ENCODE measurements around the gene NPC2. TPM values are rescaled to one million over a fixed set of nuclear protein-coding genes. Genes with fewer than 3 reads are reported as not detected.

Gene NPC2
- total and polyA plus RNA-seq, 2 donors (not counting 3 experiments of a cell fraction or from before 2014, with no cell fraction given): 203 to 406 TPM

DNA sequence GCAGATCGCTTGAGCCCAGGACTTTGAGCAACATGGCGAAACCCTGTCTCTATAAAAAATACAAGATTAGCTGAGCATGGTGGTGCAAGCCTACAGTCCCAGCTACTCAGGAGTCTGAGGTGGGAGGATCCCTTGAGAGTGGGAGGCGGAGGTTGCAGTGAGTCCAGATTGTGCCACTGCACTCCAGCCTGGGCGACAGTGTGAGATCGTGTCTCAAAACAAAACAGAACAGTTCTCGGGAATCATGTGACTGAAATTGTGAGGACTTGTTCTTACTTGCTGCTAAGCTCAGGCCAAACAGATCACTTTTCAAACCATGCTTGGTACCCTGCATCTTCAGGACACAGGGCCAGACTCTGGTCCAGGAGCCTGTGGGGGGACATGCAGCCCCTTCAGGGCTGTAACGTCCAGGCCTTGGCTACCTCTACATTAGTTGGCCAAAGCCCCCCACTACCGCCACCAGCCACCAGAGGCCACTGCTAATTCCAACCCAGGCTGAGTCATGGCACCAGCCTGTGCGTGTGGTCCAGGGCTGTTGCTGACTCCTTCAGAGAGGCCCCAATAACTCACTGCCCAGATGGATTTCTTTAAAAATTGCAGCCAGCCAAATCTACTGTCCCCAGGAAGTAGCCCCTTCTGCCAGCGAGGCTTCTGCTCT is 33.7 kb downstream of the NPC2 start:
- Histone ChIP-seq H4K20me1 (replicated peaks; ENCODE audit: control insufficient read depth, extremely low read depth, insufficient read depth, low read length) (no peaks in the 10 kb centered on the region), H3K4me2 (ENCODE audit: insufficient read depth, low read length) (no peak overlapping the region), H3K9me1 (replicated peaks; ENCODE audit: control insufficient read depth, extremely low read depth, insufficient read depth, low read length) (no peaks in the 10 kb centered on the region), H3K27me3 (ENCODE audit: control insufficient read depth in 2 of 2, insufficient read depth in 2 of 2, low read length in 2 of 2) (no peaks in the 10 kb centered on the region), H3K9me3 (replicated peaks; ENCODE audit: control insufficient read depth, insufficient read depth, low read length) (no peaks in the 10 kb centered on the region), H3K4me3 (replicated peaks in 1 of 3; ENCODE audit: insufficient read depth in 1 of 3, low read depth in 1 of 3, low read length in 3 of 3) (no peak overlapping the region), H3K4me1 (ENCODE audit: control insufficient read depth, extremely low read depth, insufficient read depth, low read length) (peaks cover 8% of the 10 kb centered on the region), H2AFZ (ENCODE audit: low read depth, low read length) (no peak overlapping the region), H3K79me2 (ENCODE audit: control insufficient read depth, insufficient read depth, low read length) (no peaks in the 10 kb centered on the region), H3K36me3 (ENCODE audit: control insufficient read depth in 2 of 2, extremely low read depth in 1 of 2, insufficient read depth in 2 of 2, low read length in 2 of 2) (no peaks in the 10 kb centered on the region), H3K9ac (replicated peaks; ENCODE audit: extremely low read depth, insufficient read depth, low read length) (no peak overlapping the region), H3K27ac (ENCODE audit: insufficient read depth, low read depth, low read length) (no peak overlapping the region)
- POLR2A ChIA-PET: no interaction called here
- DNase-seq (ENCODE audit: low read depth, low spot score) (peak; percentile 49), FAIRE-seq (peak; percentile 77)
- intact Hi-C loops (cut with micrococcal nuclease) (loop anchor here (1.0 kb wide), 1 partner anchor 20 kb away; no protein-coding TSS in a partner anchor), dilution Hi-C loops (cut with MboI; ENCODE audit: extremely low pct_ligation_motif_present, low sequenced_read_pairs) (no loop called here)
- BruUV-seq (replicated peaks): no TSS peak
- TF ChIP-seq JUN (IDR thresholded peaks at IDR 0.05; ENCODE audit: borderline replicate concordance, insufficient read depth, insufficient read length, low read depth) (peak; percentile 23), FOS (IDR thresholded peaks at IDR 0.05; ENCODE audit: borderline replicate concordance, insufficient read depth, low read length) (peak; percentile 59), EZH2 (IDR thresholded peaks at IDR 0.05; ENCODE audit: borderline replicate concordance, low read depth, low read length, severe bottlenecking) (no peak), CTCF (IDR thresholded peaks at IDR 0.05; ENCODE audit: extremely low read depth in 1 of 2, insufficient read depth in 1 of 2, low read depth in 1 of 2, low read length in 2 of 2) (peak; percentile 73 to 81)
- CTCF ChIA-PET: interaction anchor here (1.2 to 5.5 kb wide), 3 partner anchors 11 to 34 kb away, joined by 3 to 43 read pairs (median 6); partner anchors contain the start of gene NPC2

DNA sequence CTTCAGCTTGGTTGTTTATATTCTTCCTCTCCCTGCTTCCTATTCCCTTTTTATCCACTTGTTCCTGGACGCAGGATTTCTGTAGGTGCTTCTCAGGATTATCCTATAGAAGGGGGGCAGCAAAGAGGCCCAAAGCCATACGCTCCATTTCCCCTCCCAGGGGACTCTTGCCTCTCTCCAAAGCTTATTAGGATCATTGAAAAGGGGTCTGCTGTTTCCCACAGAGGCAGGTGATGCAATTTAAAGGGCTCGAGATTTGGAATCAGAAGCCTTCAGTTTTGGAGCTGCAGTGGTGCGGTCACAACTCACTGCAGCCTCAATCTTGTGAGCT is 35.6 kb downstream of the NPC2 start:
- DNase-seq (ENCODE audit: low read depth, low spot score) (no peak), FAIRE-seq (no peak)
- CTCF ChIA-PET: interaction anchor here (1.0 to 5.5 kb wide), 4 partner anchors 9 to 45 kb away, joined by 3 to 43 read pairs (median 6); no protein-coding TSS in a partner anchor
- Histone ChIP-seq H3K4me1 (ENCODE audit: control insufficient read depth, extremely low read depth, insufficient read depth, low read length) (peaks cover 8% of the 10 kb centered on the region), H2AFZ (ENCODE audit: low read depth, low read length) (no peak overlapping the region), H3K4me2 (ENCODE audit: insufficient read depth, low read length) (no peak overlapping the region), H3K9me3 (replicated peaks; ENCODE audit: control insufficient read depth, insufficient read depth, low read length) (no peaks in the 10 kb centered on the region), H3K27me3 (ENCODE audit: control insufficient read depth in 2 of 2, insufficient read depth in 2 of 2, low read length in 2 of 2) (peaks cover 0 to 3% of the 10 kb centered on the region in 2 experiments), H3K79me2 (ENCODE audit: control insufficient read depth, insufficient read depth, low read length) (no peaks in the 10 kb centered on the region), H3K9ac (replicated peaks; ENCODE audit: extremely low read depth, insufficient read depth, low read length) (no peak overlapping the region), H4K20me1 (replicated peaks; ENCODE audit: control insufficient read depth, extremely low read depth, insufficient read depth, low read length) (no peaks in the 10 kb centered on the region), H3K27ac (ENCODE audit: insufficient read depth, low read depth, low read length) (no peak overlapping the region), H3K9me1 (replicated peaks; ENCODE audit: control insufficient read depth, extremely low read depth, insufficient read depth, low read length) (no peaks in the 10 kb centered on the region), H3K4me3 (replicated peaks in 1 of 3; ENCODE audit: insufficient read depth in 1 of 3, low read depth in 1 of 3, low read length in 3 of 3) (no peak overlapping the region), H3K36me3 (ENCODE audit: control insufficient read depth in 2 of 2, extremely low read depth in 1 of 2, insufficient read depth in 2 of 2, low read length in 2 of 2) (no peaks in the 10 kb centered on the region)
- TF ChIP-seq, protein P1, sequence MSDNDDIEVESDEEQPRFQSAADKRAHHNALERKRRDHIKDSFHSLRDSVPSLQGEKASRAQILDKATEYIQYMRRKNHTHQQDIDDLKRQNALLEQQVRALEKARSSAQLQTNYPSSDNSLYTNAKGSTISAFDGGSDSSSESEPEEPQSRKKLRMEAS (IDR thresholded peaks at IDR 0.05; ENCODE audit: insufficient read depth, insufficient read length): no peak
- TF ChIP-seq POLR2A (IDR thresholded peaks at IDR 0.05; ENCODE audit: low read depth, low read length) (no peak), POLR2AphosphoS5 (IDR thresholded peaks at IDR 0.05; ENCODE audit: insufficient read depth, low read depth, low read length) (no peak), EZH2 (IDR thresholded peaks at IDR 0.05; ENCODE audit: borderline replicate concordance, low read depth, low read length, severe bottlenecking) (no peak), MYC (IDR thresholded peaks at IDR 0.05; ENCODE audit: low read depth, low read length) (no peak), CTCF (IDR thresholded peaks at IDR 0.05; ENCODE audit: extremely low read depth in 1 of 2, insufficient read depth in 1 of 2, low read depth in 1 of 2, low read length in 2 of 2) (no peak), FOS (IDR thresholded peaks at IDR 0.05; ENCODE audit: borderline replicate concordance, insufficient read depth, low read length) (no peak), GATA2 (IDR thresholded peaks at IDR 0.05; ENCODE audit: insufficient read depth, insufficient read length, low read depth, low read length) (no peak), JUN (IDR thresholded peaks at IDR 0.05; ENCODE audit: borderline replicate concordance, insufficient read depth, insufficient read length, low read depth) (no peak)
- POLR2A ChIA-PET: interaction anchor here (0.6 kb wide), 1 partner anchor 23 kb away, joined by 3 read pairs; no protein-coding TSS in a partner anchor
- dilution Hi-C loops (cut with MboI; ENCODE audit: extremely low pct_ligation_motif_present, low sequenced_read_pairs): no loop called here
- no TSS peak for BruUV-seq (replicated peaks)
- intact Hi-C loops (cut with micrococcal nuclease): no loop called here
